Colon (tissue), 2 donors: Measurements from ENCODE around the gene MEIG1.
"Not testable (repeated sequence)": the region's sequence is repeated elsewhere in the genome, so short reads cannot be mapped to it uniquely, and the experiment has no call there.

Source experiments
- FAIRE-seq: peaks from 2 replicates; lab custom pipeline; 2012; peaks lifted over from hg19 to GRCh38; lab: Jason Lieb, UNC
- donor health status: control.
- donor health status: control.

MEIG1 gene, protein sequence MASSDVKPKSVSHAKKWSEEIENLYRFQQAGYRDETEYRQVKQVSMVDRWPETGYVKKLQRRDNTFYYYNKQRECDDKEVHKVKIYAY

DNA sequence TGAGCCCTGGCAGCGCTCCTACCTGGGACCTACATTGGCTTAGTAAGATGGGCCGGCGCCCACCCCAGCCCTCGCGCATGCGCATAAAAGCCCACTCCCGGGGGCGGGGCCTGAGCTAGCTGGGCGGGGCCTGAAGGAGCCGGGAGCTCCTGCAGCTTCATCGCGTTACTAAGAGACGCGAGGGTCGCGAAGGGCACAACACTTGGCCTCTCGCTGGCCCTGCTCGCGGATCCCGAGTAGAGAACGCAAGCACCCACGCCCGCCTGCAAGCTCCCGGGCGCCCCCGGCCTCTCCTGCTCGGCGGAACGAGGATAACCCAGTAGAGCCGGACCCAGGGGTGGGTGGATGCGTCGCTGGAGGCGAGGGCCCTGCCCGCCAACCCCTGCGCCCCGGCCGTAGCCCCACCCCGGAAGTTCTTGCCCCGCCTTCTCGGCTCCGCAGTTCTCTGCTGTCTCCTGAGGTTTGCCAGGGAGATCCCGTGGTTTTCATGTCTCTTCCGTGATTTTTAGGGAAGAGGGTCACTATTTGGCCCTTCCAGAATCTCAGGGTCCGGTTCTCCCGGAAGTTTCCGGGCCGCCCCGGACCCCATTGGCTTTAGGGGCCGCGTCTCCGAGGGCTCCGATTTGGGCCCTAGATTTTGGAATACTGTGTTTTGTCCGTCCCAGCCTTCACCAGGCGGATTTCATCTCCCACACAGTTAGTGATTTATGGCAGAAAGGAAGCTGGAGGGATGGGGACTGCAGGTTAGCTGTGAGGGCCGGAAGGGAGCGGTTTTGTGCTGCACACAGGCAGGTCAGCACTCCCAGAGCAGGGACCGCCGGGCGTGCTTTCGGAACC lies at the start of gene MEIG1:
MEIG1 (plus strand) TSS at position 168 of the 837 bp plus-strand sequence. CDS start 7,081 bp downstream, outside the sequence.
- no peak for FAIRE-seq

DNA sequence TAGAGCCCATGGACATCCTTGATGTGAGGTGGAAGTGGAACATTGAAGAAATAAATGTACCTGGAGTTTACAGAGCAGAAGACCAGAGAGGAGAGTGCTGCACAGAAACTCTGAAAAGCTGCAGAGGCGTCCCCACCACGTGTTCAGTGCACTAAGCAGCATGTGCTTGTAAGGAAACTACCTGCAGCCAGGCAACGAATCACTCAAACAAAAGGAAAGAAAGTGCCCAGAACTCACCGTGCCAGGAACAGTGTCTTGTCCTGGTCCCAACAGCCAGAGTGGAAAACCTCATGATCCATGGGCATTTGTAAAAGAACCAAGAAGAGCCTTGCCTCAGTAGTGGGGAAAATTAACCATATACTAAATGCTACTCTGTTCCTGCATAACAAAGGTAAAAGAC lies 48.2 kb upstream of the MEIG1 start:
- no peak for FAIRE-seq

DNA sequence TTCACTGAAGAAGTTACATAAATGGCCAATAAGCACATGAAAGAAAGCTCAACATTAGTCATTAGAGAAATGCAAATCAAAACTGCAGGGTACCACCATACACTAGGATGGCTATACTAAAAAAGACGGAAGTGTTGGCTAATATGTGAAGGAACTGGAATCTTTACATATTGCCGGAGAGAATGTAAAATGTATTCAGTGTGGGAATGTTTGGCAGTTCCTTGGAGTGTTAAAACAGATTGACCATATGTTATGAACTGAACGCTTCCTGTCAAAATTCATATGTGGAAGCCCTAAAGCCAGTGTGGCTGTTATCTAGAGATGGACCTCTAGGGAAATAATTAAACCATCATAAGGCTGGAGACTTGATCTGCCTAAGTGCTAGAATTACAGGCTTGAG lies 47.4 kb upstream of the MEIG1 start:
- no peak for FAIRE-seq

DNA sequence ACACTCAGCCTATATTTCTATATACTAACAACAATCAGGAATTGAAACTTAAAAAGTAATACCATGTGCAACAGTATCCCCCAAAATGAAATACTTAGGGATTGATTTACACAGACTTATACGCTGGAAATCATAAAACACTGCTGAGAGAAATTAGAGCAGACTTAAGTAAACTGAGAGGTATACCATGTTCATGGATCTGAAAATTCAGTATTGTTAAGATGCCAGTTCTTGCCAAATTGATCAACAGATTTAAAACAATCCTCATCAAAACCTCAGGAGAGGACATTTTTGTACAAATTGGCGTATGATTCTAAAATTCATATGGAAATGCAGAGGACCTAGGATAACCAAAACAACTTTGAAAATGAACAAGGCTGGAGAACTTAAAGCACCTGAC lies 42.6 kb upstream of the MEIG1 start:
- FAIRE-seq, result no peak

DNA sequence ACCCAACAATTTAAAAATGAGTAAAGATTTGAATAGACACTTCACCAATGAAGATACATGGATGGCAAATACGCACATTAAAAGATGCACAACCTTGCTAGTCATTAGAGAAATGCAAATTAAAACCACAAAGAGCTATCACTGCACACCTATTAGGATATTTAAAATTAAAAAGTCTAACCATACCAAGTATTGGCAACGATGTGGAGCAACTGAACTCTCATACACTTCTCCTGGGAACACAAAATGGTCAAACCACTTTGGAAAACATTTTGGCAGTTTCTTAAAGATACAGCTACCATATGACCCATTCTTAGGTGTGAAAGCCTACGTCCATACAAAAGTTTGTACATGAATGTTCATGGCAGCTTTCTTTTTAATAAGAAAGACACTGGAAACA lies 41.4 kb upstream of the MEIG1 start:
- FAIRE-seq, result no peak

DNA sequence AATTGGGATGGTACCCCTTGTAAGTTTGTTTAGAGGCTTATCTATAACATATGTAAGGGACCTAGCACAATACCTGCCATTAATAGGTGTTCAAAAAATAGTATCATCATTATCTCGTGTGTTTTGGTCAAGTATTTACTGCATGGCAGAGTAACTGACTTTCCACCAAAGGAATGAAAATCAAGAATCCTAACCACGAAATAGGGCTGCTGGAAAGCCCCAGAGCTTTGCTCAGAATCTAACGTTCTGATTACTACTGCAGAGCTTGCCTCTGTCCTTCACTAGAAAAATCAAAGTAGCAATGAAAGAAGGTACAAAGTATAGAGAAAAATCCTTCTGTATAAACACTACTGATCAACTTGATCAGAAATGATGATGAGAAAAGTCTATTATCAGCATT lies 40.2 kb upstream of the MEIG1 start:
- FAIRE-seq, result no peak

DNA sequence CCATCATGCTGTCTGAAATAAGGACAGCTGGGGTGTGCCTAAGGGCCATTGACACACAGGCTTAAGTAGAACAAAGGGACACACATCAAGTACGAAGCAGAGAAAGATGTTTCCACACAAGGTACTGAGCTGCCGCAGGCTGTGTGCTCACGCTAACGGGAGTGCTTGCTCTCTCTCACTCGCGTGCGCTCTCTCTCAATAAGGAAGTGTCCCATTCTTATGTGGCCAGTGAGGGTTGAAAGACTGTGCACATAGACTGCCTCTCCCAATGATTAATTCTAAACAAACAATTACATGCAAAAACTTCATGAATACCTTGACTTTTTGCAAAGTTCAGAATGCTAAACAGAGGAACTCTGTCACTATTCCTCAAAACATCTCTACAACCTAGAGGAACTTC lies 35.2 kb upstream of the MEIG1 start:
- no peak for FAIRE-seq

DNA sequence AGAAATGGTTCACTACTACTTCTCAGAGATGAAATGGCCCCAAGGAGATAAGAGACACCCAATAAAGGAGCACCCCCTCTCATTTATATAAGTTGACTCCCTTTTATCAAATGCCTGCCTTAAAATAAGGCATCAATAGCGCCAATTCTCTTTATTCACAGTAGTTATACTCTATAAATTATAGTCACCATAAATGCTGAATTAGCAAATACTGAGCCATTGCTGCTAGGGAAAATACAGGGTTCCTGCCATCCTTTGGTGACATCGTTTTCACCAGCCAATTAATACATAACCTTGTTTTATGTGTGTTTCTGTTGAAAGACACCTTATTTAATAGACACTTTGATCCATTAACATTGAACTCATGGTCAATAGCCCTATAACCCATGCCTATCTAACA lies 33.9 kb upstream of the MEIG1 start:
- no peak for FAIRE-seq

DNA sequence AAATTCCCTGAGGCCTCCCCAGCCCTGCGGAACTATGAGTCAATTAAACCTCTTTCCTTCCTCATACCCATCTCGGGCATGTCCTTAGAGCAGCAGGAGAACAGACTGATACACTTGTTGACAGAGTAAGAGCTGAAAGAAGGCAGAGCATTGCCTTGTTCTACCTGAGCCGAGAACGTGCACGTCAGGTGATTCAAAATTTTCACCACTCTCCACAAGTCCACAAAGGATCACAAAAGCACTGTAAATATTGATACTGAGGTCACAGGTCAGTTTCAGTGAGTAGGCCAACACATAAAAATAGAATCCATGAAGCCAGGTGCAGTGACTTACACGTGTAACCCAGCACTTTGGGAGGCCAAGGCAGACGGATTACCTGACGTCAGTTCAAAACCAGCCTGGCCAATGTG lies 33.1 kb upstream of the MEIG1 start:
- FAIRE-seq, result no peak

DNA sequence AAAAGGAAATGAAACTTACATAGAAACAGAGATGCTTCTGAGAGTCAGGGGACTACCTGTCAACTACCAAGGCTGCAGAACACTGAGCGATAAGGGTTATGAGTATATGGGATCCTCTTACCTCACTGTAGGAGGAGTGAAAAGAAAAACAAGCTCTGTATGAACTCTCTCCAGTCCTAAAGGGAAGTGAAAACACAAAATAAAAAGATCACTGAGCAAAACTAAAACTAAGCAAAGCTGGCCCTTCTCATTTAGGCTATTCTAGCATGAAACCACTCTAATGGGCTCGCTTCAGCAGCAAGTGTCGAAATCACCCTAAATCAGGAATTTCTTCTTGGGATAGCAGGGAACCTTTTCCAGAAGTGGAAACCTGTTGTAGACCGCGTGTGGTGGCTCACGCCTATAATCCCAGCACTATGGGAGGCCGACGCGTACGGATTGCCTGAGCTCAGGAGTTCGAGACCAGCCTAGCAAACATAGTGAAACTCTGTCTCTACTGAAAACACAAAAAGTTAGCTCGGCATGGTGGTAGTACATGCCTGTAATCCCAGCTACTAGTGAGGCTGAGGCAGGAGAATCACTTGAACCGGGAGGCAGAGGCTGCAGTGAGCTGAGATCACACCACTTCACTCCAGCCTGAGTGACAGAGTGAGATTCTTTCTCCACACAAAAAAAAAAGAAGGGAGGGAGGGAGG lies 32.3 kb upstream of the MEIG1 start:
- FAIRE-seq, result no peak

DNA sequence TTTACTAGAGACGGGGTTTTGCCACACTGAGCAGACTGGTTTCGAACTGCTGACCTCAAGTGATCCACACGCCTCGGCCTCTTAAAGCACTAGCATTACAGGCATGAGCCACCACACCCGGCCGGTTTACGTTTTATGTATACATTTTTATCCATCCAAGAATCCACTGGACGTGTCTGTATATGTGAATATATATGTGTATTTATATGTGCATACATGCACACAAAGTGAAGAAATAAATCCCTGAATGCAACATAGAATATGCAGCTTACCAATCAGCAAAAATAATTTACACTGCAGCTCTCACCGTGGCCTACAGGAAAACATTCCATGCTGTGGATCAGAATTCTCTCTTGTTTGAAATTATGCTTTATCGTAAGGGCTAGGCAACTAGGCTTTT lies 28.6 kb upstream of the MEIG1 start:
- FAIRE-seq, result no peak

DNA sequence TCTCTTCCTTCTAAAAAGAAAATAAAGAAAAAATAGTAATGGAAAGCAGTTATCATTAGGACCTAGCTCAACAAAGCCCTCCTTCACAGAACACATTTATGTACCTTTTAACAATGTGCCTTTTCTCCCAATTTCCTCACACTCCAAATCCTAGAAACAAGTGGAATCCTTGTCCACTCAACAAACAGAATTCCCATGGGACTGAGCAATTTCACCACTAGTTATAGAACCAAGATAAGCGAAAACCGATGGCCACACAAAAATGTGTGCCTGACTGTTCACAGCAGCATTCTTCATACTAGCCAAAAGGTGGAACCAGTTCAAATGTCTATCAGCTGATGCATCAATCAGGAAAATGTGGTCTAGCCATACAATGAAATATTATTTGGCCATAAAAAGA lies 22.6 kb upstream of the MEIG1 start:
- no peak for FAIRE-seq

DNA sequence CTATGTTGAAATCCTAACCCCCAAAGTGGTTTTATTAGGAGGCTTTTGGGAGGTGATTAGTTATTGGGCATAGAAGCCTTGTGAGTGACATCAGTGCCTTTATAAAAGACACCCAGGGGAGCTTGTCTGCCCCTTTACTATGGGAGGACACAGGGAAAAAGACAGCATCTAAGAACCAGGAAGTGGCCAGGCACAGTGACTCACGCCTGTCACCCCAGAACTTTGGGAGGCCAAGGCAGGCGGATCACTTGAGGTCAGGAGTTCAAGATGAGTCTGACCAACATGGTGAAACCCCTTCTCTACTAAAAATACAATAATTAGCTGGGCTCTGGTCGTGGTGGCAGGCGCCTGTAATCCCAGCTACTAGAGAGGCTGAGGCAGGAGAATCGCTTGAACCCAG lies 20.2 kb upstream of the MEIG1 start:
- not testable (repeated sequence) for FAIRE-seq

DNA sequence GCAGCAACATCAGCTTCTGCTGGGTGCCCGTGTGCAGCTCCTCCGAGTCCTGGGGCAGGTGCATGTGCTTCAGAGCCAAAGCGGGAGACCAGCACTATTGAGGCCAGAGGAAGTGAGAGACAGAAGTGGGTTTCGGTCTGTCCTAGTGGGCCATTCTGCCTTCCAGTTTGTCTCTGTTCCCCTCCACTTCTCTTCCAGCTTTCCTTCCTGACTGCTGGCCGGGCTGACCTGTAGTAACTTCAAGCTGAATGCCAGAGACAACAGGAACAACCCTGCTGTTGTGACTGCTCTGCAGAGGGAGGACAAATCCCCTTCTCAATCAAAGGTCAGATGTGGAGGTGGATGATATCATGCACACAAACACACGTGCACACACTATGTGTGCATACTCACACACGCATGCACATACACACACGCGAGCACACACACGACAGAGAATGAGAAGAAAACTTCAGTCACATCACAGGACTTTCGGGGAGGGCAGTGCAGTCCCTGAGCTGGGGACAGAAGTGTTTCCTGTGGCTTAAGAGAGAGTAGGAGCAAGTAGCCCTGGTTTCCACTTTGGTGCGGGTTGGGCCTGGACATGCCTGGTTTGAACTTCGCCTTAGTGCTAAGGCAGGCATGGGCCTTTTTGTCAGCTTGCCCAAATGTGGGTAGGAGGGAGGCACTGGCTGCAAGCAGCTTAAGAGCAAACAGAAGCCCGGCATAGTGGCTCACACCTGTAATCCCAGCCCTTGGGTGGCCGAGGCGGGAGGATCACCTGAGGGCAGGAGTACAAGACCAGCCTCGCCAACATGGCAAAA lies 16.8 kb upstream of the MEIG1 start:
- FAIRE-seq, result not testable (repeated sequence)

DNA sequence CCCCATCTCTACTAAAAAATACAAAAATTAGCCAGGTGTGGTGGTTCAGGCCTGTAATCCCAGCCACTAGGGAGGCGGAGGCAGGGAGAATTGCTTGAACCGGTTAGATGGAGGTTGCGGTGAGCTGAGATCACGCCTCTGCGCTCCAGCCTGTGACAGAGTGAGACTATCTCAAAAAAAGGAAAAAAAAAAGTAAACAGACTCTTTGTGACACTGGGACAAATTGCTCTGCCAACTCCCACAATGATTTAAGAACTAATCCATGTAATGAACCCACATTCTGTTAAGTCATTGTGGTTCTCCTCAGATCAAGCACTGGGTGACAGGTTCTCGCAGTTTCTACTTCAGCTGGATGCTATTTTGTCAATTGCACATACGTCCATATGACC lies 16.2 kb upstream of the MEIG1 start:
- FAIRE-seq, result not testable (repeated sequence)

DNA sequence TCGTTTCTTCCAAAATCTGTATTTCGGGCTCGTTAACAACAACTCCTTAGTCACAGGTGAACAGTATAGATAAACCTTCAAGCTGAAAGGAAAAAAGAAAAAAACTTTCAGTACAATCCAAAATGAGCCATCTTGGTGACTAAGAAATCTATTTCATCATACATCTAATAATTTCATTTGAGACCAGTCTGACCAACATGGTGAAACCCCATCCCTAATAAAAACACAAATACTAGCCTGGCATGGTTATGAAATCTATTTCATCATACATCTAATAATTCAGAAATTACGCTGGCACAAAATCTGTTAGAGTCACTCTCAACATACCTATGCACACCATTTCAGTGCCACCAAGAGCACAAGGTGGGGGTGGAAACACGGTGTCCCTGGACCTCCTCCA lies 14.1 kb upstream of the MEIG1 start:
- FAIRE-seq, result no peak

DNA sequence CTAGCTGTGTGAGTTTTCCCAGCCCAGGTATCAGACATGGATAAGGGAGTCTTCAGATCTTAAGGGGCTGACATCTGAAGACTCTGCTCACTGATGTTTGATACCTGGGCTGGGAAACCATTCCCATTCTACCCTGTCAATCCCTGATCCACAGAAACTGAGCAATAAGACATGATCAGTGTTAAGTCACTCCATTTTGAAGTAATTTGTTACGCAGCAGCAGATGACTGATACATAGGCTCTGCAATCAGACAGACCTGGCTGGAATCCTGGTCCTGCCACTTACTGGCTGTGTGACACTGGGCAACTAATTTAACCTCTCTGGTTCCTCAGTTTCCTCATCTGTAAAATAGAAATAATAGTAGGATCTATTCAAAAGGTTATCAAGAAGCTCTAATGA lies 11.9 kb upstream of the MEIG1 start:
- FAIRE-seq, result no peak

DNA sequence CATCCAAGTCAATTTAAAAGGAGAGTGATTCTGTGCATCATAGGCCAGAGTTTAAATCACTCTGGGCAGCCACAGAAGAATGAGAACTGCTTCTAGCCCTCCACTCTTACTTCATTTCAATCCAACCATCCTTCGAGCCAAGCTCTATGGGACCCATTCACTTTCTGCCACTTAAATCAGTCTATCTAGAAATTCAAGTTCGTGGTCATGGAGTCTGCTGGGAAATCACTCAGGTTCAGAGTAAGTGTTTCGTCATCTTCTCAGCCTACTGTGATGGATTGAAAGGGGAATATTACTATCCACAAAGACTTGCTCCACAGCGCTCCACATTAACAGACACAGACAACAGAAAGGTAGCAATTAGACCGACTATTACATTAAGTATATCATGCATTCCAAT lies 9.9 kb upstream of the MEIG1 start:
- FAIRE-seq, result no peak

DNA sequence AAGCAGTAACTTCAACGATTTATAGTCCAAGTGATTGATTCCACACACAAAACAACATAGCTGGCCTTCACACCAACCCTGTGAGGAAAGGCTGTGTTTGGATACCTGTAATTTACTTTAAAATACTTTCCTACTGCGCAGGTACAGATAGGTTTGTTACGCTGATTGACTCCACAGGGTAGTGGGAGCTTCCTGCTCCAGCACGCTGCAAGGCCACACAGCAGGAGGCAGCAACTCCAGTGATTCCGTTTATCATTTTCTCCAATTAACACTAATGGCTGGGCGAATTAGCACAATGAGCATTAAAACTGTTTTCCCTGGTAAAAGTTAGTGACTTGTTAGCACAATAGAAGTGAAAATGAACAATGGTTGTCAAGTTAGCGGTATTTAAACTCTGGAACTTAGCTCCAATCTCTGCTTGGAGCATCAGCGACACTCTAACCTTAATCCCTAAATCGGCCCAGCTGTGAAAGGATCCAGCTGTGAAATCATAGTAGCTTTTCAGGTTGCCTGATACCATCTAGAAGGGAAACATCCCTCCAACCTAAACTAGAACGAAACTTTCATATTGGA lies 6.3 kb upstream of the MEIG1 start:
- FAIRE-seq, result no peak

DNA sequence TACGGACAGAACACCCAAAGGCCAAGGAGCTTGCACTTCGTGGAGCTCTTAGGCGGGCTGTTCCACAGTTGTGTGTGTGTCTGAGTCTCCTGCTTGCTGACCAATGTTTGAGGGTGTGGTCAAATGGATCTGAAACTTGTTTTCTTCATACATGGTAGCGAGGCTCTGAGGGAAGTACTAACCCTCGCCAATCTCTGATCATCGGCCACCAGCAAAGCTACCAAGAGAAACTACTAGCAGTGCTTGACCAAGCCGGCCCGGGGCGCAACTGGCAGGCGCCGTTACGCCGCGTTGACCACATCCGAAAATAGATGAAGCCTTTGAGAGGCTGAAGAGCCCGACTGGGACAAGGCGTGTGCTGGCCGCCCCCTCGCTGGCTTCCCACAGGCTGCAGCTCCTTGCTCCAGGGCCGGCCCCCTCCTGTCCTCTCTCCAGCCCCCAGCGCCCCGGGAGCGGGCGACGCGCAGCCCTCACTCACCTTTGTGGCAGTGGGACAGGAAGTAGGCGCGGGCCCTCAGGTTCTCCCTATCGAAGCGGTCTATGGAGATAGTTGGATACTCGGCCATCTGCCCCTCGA lies 5.7 kb upstream of the MEIG1 start:
- no peak for FAIRE-seq

DNA sequence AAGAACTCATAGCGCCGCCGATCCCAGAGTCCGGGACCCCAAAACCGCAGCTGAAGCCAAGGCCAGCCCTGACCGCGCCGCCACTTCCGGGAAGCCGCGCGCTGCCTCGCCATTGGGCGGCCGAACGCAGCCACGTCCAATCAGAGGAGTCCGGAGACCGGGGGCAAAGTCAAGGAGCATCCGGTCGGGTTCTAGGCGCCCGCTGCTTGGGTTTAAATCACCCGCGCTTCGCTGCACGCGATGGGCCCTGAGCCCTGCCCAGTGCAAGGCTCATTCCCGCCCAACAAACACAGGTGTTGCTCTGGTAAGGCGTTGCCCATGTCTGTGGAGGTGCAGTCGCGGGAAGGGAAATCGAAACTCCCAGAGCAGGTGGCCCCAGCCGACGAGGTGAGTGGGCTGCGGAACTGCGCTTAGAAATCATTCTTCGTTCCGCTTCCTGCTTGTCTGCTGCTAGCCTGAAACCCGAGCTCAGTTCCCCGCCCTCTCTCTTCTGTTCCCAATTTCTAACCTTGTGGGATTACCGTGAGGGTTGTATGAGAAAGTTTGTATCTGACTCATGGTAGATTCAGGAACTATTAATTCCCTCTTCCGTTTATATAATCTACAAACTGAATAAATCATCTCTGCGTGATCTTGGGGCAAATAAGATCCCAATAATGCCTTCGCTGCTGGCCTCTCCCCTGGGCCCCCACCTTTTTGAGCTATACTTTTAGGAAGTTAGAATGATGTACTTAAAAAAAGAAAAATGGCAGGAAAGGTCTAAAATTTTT lies 5.0 kb upstream of the MEIG1 start, which contains the start of gene DCLRE1C:
DCLRE1C (minus strand) TSS at position 96 of the 770 bp plus-strand sequence; CDS start at position 10, 86 bp downstream.
- no peak for FAIRE-seq
